Smooth muscle cell (in vitro differentiated cells): Measurements from ENCODE around the gene ENGASE. TPM values are rescaled to one million over a fixed set of nuclear protein-coding genes. Genes with fewer than 3 reads are reported as not detected.

Experiments
- DNase-seq: peaks from one replicate; lab custom pipeline; 2025; ENCODE audit not compliant: unreplicated experiment; lab: John Stamatoyannopoulos, UW
- H2AFZ ChIP-seq: fragments of 200-600 bp; sonication (generic); 2 replicates; pipeline ENCODE4 v1.6.0; 2016; ENCODE audit warnings: antibody characterized with exemption, low read depth, mild to moderate bottlenecking
- H3F3A ChIP-seq: fragments of 200-600 bp; sonication (generic); 2 replicates; pipeline ENCODE4 v1.6.0; 2017; ENCODE audit warnings: antibody characterized with exemption, low read depth
- H3K27ac ChIP-seq: fragments of 200-600 bp; sonication (generic); 2 replicates; pipeline ENCODE4 v1.5.1; 2016; ENCODE audit warnings: low read depth, mild to moderate bottlenecking
- H3K27me3 ChIP-seq: fragments of 200-600 bp; sonication (generic); 2 replicates; pipeline ENCODE4 v1.6.1; 2016; ENCODE audit warnings: low read depth, mild to moderate bottlenecking
- H3K36me3 ChIP-seq: fragments of 200-600 bp; sonication (generic); 2 replicates; pipeline ENCODE4 v1.5.1; 2016; ENCODE audit warnings: low read depth
- H3K4me1 ChIP-seq: fragments of 200-600 bp; sonication (generic); 2 replicates; pipeline ENCODE4 v1.5.1; 2016; ENCODE audit warnings: low read depth
- H3K4me2 ChIP-seq: fragments of 200-600 bp; sonication (generic); 2 replicates; pipeline ENCODE4 v1.6.0; 2016; ENCODE audit warnings: mild to moderate bottlenecking
- H3K4me3 ChIP-seq: fragments of 200-600 bp; sonication (generic); 2 replicates; pipeline ENCODE4 v1.5.1; 2016; ENCODE audit warnings: mild to moderate bottlenecking
- H3K79me2 ChIP-seq: fragments of 200-600 bp; sonication (generic); 2 replicates; pipeline ENCODE4 v1.6.0; 2016; ENCODE audit warnings: low read depth, mild to moderate bottlenecking
- H3K9ac ChIP-seq: fragments of 200-600 bp; sonication (generic); 2 replicates; pipeline ENCODE4 v1.6.0; 2016; ENCODE audit warnings: low read depth
- H3K9me3 ChIP-seq: fragments of 200-600 bp; sonication (generic); replicated peaks from 2 replicates; pipeline ENCODE4 v1.5.1; 2016; ENCODE audit warnings: low read depth
- H4K20me1 ChIP-seq: fragments of 200-600 bp; sonication (generic); 2 replicates; pipeline ENCODE4 v1.6.0; 2016; ENCODE audit warnings: low read depth
- WGBS: methylation state at CpG from one replicate; pipeline ENCODE4 v1.1.7; 2016; ENCODE audit warnings: low lambda C conversion rate; 5-methylcytosine and 5-hydroxymethylcytosine counted together
- polyA plus RNA-seq: library from polyadenylated mRNA; unstranded; fragments of >200 nt; fragmentation: Nextera tagmentation; extraction: Ambion mirVana; gene quantifications from 2 replicates; pipeline ENCODE4 v1.2.1, GENCODE V29; 2016
- total RNA-seq: library from RNA; depleted of rRNA; stranded (reverse); fragments of >200 nt; gene quantifications from 2 replicates; pipeline ENCODE4 v1.2.3, GENCODE V29; 2014
- TF ChIP-seq, protein P1 (sequence below): fragments of 200-600 bp; sonication (generic); IDR thresholded peaks from 2 replicates; pipeline ENCODE4 v1.5.1; 2017; ENCODE audit warnings: borderline replicate concordance, mild to moderate bottlenecking, antibody characterized with exemption; ENCODE audit not compliant: insufficient read depth, poor library complexity, severe bottlenecking

The ENGASE gene
- total and polyA plus RNA-seq, 2 experiments from 2014 or later, result 3.8 to 9.6 TPM

DNA sequence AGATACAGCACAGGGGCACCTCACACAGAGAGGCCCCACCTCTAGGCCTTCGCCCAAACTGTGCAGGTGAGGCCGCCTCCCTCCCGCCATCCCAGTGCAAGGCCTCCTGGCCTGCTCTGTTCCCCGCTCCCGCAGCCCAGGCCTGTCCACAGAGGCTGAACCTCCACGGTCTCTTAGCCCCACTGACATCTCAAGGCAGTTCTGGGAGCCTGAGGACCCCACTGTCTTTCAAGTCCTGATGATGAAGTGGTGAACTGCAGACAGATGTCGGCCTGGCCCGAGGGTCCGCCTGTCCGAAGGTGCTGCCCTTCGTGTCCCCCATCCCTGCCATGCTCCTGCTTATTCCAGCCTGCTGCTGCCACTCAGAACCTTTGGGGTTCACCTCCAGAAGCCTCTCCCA, 32.3 kb downstream of the ENGASE start:
- TF ChIP-seq, protein P1, sequence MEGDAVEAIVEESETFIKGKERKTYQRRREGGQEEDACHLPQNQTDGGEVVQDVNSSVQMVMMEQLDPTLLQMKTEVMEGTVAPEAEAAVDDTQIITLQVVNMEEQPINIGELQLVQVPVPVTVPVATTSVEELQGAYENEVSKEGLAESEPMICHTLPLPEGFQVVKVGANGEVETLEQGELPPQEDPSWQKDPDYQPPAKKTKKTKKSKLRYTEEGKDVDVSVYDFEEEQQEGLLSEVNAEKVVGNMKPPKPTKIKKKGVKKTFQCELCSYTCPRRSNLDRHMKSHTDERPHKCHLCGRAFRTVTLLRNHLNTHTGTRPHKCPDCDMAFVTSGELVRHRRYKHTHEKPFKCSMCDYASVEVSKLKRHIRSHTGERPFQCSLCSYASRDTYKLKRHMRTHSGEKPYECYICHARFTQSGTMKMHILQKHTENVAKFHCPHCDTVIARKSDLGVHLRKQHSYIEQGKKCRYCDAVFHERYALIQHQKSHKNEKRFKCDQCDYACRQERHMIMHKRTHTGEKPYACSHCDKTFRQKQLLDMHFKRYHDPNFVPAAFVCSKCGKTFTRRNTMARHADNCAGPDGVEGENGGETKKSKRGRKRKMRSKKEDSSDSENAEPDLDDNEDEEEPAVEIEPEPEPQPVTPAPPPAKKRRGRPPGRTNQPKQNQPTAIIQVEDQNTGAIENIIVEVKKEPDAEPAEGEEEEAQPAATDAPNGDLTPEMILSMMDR, result no peak
- no peak overlapping the region for H3K9ac ChIP-seq
- H3K36me3 ChIP-seq, result no peaks in the 10 kb centered on the region
- no peaks in the 10 kb centered on the region for H3K4me1 ChIP-seq
- H3K27ac ChIP-seq, result no peak overlapping the region
- no peaks in the 10 kb centered on the region for H3K27me3 ChIP-seq
- H3F3A ChIP-seq, result no peaks in the 10 kb centered on the region
- WGBS, result 91% methylated on average over 11 of the region's 11 CpGs
- no peaks in the 10 kb centered on the region for H3K79me2 ChIP-seq
- no peaks in the 10 kb centered on the region for H4K20me1 ChIP-seq
- DNase-seq, result no peak
- H3K4me3 ChIP-seq, result no peak overlapping the region
- H3K9me3 ChIP-seq, result no peaks in the 10 kb centered on the region
- no peak overlapping the region for H3K4me2 ChIP-seq
- no peak overlapping the region for H2AFZ ChIP-seq

DNA sequence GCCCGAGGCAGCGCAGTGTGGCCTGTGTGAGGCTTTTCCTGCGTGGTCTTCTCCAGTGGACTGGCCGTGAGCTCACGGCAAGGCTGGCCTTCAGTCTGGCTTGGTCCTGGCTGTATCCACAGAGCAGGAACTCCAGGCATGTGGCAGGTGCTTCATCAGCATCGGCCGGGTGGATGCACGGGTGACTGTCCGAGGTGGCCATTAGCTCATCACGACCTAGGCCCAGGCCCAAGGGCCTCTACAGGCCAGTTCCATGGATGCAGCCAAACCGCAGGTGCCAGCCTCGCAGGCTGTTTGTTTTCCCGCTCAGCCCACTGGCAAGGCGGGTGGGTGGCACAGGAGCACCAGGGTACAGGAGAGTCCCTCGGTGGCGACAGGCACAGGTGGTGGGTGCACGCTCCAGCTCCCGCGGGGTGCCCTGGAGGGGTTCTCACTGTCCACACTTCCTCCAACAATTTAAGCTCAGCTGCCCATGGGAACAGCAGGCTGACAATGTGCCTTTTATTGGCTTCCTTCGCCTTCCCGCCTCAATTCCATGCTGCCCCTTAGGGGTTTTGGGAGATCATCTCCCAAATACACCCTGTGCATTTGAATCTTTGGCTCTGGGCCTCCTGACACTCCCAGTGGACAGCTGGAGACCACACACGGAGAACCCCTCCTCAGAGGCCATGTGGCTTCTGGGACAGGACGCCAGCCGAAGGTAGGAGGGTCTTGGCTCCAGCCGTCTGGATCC, 33.0 kb downstream of the ENGASE start:
- H3K36me3 ChIP-seq, result no peaks in the 10 kb centered on the region
- no peak for DNase-seq
- no peaks in the 10 kb centered on the region for H4K20me1 ChIP-seq
- no peak overlapping the region for H3K4me3 ChIP-seq
- H3K79me2 ChIP-seq, result no peaks in the 10 kb centered on the region
- no peaks in the 10 kb centered on the region for H3K9me3 ChIP-seq
- H2AFZ ChIP-seq, result no peak overlapping the region
- H3K27me3 ChIP-seq, result no peaks in the 10 kb centered on the region
- no peaks in the 10 kb centered on the region for H3K4me1 ChIP-seq
- no peak overlapping the region for H3K27ac ChIP-seq
- 94% methylated on average over 25 of the region's 25 CpGs for WGBS
- TF ChIP-seq, protein P1, result no peak
- H3K9ac ChIP-seq, result no peak overlapping the region
- H3F3A ChIP-seq, result no peaks in the 10 kb centered on the region
- H3K4me2 ChIP-seq, result no peak overlapping the region

DNA sequence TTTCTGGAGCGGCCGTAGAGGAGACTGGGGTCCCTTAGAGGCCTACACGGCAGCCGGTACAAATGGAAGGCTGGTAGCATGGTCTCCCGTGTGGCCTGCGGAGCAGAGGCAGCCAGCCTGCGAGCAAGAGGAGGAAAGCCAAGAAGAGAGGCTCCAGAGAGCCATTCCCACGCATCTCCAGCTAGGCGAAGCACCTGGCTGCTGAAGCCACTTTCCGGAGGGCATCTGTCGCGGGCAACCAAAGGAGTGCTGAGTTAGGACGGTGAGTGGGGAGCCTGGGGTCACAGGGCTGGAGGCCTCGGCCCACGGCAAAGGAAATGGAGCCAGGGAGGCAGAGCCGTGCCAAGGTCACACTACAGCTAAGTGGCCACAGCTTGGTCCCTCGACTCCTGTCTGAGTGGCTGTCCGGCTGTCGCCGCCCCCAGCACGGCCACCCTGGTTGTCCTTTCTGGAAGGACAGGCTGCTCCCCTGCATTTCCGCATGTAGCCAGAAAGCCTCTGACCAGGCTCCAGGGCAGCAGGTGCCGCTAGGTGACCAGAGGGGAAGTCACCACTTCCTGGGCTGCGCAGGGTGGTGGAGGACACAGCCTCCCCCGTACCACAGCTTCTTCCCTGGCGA, 33.7 kb downstream of the ENGASE start:
- Histone ChIP-seq H3K9ac (no peak overlapping the region), H3K4me1 (no peaks in the 10 kb centered on the region), H3K79me2 (no peaks in the 10 kb centered on the region), H4K20me1 (no peaks in the 10 kb centered on the region), H3K36me3 (no peaks in the 10 kb centered on the region), H3K27ac (no peak overlapping the region), H3F3A (no peaks in the 10 kb centered on the region), H3K27me3 (no peaks in the 10 kb centered on the region), H3K4me2 (no peak overlapping the region), H3K9me3 (no peaks in the 10 kb centered on the region), H2AFZ (no peak overlapping the region), H3K4me3 (no peak overlapping the region)
- DNase-seq, result no peak
- TF ChIP-seq, protein P1, result no peak
- 89% methylated on average over 26 of the region's 26 CpGs for WGBS
